EL (cell line): ENCODE results near the gene LPCAT2.

Experiments
- DNase-seq: peaks from one replicate; pipeline ENCODE4 v3.0.0-alpha.2; 2016

LPCAT2 gene, protein sequence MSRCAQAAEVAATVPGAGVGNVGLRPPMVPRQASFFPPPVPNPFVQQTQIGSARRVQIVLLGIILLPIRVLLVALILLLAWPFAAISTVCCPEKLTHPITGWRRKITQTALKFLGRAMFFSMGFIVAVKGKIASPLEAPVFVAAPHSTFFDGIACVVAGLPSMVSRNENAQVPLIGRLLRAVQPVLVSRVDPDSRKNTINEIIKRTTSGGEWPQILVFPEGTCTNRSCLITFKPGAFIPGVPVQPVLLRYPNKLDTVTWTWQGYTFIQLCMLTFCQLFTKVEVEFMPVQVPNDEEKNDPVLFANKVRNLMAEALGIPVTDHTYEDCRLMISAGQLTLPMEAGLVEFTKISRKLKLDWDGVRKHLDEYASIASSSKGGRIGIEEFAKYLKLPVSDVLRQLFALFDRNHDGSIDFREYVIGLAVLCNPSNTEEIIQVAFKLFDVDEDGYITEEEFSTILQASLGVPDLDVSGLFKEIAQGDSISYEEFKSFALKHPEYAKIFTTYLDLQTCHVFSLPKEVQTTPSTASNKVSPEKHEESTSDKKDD

DNA sequence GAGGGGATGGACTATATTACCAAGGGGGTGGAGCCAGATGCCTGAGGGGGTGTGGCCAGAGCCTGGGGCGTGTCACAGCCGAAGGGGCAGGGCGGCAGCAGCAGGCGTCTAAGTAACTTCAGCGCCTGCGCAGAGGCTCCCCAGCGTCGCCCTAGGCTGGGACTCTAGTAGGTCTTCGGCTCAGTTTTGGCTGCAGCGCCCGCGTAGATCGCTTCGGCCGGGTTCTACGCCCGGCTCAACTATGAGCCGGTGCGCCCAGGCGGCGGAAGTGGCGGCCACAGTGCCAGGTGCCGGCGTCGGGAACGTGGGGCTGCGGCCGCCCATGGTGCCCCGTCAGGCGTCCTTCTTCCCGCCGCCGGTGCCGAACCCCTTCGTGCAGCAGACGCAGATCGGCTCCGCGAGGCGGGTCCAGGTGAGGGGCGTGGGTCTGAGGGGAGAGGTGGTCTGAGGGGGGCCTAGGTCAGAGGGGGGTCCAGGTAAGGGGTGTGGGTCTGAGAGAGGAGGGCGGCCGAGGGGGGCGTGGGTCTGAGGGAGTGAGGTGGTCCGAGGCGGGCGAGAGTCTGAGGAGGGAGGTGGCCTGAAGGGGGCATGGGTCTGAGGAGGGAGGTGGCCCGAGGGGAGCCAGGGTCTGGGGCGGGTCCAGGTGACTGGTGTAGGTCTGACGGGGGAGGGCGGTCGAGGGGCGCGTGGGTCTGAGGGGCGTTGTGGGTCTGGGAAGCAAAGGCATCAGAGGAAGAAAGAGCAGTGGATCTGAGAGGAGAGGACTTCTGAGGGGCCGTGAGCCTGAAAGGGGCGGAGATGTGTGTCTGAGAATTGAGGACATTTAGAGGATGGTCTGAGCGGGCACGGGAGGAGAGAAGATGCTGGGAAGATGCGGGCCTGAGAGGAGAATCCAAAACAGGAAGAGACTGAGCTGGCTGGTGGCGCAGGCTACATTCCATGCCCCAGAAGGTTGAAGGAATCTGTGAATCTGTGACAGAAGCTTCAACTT, at the start of gene LPCAT2:
Gene LPCAT2 (plus strand): TSS at position 132 of the 991 bp plus-strand sequence. CDS start 110 bp downstream, at position 242.
- peak; percentile 87 for DNase-seq

DNA sequence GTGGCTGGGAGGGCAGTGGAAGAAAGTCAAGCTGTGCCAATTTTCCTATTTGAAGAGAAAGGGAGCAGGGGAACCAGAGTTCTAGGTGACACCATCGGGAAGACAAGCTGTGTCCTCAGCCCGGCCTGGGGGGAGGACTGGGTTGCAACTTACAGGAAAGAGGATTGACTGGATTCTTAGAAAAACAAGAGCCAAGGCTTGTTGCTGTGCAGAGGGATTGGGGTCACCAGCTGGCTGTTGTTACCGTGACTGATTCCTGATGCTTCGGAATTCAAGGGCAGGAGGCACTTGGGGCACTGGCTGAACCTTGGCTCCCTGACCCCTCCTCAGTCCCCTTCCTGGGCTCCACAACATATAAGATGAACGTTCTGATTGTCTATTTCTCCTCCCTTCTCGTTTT, 46.6 kb upstream of the LPCAT2 start:
- DNase-seq, result no peak

DNA sequence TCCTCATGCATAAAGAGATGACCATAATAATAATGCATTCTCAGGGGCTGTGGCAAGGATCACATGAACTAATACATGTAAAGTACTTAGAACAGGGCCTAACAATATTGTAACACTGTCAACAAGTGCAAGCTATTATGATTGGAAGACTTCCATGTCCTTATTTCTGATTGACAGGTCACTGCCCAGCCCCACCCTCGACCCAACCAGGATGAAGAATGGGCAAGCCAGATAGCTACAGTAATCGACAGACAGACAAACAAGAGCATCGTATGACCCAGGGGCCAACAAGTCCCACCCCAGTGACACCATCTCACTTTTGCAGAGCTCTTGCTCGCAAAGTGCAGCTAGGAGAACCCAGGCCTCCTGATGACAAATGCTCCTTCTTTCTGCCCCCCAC, 44.5 kb upstream of the LPCAT2 start:
- no peak for DNase-seq

DNA sequence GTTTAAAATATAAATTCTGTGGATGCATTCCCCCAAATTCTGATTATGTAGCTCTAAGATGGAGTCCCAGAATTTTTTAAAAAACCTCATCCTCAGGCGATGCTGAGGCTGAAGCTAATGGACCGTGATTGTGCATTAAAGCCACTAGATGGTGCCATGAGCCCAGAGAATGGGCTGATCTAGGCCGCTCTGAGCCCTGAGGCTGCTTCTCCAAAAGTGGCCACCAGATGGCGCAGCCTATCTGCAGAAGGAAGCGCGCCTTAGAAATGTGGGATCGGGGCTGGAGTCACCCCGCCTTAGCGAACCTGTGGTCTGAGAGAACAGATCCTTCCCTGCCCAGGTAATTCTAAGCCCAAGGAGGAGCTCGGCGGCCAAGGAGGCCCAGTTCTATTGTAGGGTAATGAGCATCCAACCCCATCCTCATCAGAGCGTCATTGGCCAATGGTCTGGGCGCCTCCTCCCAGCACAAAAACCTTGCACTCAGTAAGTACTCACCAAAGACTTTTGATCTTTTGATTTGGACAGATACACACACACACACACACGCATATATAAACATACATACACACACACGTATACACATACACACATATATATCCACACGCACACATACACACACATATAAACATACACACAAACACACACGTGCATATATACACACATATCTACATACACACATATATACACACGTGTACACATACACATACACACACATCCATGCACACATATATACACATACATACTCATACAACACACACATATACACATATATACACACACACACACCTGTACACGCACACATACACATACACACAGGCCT, 43.6 kb upstream of the LPCAT2 start:
- DNase-seq, result peak; percentile 78

DNA sequence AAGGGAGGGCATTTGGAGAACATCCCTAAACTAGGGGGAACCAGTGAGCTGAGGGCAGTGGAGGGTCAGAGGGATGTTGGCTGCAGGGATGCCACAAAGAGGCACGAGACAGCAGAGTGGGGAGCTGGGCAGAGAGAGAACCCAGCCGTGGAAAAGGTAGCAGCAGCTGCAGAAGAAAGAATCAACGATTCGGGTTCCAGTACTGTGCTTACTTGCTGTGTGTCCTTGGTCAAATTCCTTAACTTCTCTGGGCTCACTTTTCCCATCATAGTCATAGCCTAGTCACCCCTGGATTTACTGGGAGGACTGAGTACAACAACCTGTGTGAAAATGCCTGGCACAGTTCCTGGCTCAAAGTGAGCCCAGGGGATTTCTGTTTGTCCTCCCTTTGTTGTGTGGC, 42.7 kb upstream of the LPCAT2 start:
- no peak for DNase-seq

DNA sequence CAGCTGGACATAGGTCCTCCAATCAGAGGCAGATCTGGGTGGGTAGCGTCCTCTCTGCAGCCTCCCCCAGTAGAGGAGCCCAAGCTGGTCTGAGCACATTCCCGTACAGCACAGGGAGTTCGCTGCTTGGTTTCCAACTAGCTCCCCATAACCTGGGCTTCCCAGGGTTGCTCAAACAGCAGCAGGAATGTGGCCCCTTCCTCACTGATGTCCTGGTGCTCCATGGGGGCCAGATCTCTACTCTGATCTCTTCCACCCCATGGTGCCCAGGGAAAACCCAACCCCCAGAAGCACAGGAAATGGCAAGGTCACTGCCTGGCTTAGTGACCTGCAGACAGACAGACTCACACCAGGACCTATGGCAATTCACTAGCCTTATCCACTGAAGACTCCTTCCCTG, 41.0 kb upstream of the LPCAT2 start:
- DNase-seq, result no peak

DNA sequence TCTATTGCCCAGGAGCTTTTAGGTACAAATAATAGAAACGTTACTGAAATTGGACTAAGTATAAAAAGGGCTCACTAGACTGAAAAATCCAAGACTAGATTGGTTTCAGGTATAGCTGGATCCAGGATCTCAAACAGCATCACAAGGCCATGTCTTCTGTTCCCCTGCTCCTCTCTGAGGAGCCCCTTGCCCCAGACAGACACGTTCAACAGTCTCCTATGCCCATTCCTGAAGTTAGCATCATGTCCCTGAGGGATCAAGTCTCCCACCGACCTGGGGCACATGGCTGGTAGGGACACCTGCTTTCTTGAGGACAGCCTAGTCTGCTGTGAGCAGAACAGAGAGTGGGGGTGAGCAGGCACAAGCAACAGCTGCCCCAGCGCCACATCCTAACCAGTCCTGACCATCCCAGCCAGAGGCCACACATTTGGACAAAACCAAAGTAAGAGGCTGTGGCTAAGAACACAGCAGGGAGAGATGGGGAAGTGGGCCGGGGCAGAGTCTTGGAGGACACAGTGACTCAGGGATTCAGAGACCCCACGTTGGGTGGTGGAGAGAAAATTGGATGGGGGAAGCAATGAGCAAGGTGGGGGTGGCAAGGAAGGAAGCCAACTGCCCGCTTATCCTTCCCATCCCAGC, 40.4 kb upstream of the LPCAT2 start:
- DNase-seq, result no peak

DNA sequence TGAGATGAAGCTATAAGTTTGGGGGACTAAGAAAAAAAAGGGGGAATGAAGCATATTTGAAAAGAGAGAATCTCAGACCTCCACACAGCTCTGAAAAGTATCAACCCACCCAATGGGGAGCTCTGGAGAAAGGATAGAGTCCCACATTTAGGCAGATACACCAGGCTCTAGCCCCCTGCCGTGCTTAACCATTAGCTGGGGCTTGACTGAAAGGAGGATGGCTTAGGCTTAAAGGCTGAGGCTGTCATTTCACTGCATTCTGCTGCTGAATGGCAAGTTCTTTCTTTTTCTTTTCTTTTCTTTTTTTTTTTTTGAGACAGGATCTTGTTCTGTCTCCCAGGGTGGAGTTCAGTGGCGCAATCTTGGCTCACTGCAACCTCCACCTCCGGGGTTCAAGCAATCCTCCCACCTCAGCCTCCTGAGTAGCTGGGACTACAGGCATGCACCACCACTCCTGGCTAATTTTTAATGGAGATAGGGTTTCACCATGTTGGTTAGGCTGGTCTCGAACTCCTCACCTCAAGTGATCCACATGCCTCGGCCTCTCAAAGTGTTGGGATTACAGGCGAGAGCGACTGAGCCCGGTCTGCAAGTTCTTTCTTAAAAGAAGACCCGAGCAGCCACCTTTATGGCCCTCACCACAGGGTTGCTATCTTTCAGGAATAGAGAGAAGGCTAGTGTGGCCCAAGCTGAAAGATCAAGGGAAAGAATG, 38.9 kb upstream of the LPCAT2 start:
- DNase-seq, result no peak

DNA sequence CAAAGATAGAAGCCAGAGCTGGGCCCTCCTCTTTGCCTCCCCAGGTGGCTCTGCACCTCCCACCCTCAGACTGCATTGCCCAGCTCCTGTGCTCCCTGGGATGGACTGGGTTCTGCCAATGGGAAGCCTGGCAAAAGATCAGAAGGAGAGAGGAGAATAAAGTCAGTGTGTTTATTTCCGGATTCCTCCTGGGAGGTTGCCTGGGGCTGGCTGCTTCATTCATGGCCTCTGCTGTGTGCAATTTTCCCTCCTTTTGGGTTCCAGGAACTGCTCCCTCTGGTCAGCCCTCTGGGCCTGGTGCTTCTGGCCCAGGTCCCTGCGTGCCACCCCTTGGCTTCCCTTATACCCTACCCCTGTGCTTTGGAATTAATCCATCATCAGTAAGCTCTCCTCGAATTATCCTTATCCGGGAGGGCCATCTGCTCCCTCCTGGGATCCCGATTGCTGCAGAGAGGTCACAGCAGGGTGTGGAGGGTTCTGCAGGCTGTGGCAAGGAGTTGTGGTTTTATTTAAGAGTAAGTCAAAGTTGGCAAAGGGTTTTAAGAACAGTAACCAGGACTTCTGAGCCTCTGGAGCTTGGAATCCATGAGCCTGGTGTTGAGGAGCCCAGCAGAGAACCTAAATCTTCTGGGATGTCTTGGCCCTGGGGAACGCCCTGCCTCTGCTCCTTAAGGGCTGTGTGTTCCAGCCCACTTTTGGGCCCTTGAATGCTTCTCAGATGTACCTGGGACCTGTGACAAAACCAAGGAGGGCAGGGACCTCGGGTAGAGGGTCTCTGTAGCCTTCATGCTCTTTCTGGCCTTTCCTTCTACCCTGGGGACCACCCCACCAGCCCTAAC, 38.1 kb upstream of the LPCAT2 start:
- DNase-seq, result peak; percentile 71

DNA sequence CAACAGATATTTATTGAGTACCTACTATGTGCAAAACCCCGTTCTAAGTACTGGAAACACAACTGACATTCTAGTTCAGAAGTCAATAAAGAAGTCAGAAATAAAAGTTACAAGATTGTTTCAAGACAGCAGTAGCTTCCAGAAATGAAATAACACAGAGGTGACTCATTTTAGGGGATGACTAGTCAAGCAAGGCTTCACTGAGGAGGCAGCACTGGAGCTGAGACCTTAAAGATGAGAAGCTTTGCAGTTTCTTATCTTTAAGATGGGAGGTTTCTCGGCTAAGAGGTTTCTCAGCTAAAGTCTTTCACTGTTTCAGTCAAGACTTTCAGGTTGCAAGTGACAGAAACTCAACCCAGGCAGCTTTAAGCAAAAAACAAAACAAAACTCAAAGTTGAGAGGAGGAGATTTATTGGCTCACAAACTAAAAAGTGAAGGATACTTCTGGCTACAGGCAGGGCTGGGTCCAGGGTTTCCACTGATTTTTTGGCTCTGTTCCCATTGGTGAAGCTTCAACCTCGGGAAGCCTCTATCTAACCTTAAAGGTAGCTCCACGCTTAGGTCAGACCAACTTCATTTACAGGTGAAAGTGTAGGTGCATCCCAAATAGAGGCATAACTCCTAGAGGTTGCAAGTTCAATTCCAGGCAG, 37.3 kb upstream of the LPCAT2 start:
- DNase-seq, result peak; percentile 89

DNA sequence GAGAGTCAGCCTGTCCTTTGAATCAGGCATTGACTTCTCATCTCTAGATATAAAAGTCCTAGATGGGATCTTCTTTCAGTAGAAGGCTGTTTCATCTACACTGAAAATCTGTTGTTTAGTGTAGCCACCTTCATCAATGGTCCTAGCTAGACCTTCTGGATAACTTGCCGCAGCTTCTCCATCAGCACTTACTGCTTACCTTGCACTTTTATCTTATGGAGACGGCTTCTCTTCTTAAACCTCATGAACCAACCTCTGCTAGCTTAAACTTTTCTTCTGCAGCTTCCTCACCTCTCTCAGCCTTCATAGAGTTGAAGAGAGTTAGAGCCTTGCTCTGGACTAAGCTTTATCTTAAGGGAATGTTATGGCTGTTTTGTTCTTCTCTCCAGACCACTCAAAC, 35.3 kb upstream of the LPCAT2 start:
- DNase-seq, result no peak

DNA sequence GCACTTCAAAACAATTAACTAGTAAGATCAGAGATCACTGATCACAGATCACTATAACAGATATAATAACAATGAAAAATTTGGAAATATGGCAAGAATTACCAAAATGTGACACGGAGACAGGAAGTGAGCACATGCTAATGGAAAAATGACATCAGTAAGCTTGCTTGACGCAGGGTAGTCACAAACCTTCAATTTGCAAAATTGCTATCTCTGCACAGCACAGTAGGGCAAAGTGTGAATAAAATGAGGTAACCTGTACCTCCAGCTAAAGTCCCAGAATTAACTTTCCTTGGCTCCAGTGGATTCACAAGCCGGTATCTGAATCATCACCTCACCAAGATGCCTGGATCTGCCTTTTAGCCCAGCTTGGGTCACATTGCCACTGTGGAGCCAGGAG, 34.1 kb upstream of the LPCAT2 start:
- no peak for DNase-seq

DNA sequence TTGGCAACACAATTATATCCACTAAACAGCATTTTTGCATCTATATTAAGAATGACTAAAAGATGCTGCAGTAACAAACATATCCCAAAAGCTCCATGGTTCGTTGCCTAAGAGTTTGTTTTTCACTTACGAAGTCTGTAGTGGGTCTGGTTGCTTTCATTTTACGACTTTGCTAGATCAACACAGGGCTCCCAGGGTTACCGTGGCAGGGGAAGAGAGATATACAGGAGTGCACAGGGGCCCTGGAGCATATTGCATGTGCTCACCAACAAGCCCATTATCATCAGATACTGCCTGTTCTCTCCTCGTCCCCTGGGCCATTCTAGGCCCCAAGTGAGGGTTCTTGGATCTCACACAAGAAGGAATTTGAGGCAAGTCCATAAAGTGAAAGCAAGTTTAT, 33.0 kb upstream of the LPCAT2 start:
- DNase-seq, result no peak

DNA sequence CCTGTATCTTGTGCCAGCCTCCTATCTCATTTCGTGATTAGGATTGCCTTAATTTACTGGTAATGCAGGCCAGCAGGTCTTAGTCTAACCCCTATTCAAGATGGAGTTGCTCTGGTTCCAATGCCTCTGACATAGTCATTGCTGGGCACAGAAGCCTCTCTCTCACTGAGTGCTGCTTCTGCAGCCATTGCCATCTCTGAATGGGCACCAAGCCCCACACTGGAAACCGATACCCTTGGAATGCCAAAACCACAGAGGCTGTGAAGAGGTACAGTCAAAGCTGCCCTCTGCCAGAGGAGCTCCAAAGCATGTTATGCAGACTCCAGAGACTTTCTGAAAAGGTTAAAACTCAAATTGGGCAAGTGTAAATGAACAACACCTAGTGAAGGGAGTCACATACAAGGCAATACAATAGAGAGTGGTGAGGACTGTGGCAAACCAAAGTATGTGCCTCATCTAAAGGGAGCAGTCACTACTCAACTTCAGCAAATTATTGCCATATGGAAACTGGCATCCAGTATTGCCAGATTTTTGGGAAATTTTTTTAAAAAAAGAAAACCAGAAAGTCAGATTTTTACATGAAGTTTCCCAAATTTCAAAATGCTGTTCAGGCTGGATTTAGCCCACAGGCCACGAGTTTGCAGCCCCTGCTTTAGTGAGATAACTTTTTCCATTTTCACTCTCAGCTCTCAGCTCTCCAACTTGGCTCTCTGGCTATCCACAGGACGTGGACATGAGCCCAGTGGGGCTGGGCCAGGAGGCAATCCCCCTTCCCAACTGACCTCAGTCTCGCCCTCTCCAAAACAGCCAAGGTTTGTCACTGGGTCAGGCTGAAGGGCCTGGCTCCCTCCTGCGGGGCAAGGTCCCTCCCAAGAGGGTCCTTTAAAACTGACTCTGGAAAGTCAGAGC, 32.0 kb upstream of the LPCAT2 start:
- no peak for DNase-seq

DNA sequence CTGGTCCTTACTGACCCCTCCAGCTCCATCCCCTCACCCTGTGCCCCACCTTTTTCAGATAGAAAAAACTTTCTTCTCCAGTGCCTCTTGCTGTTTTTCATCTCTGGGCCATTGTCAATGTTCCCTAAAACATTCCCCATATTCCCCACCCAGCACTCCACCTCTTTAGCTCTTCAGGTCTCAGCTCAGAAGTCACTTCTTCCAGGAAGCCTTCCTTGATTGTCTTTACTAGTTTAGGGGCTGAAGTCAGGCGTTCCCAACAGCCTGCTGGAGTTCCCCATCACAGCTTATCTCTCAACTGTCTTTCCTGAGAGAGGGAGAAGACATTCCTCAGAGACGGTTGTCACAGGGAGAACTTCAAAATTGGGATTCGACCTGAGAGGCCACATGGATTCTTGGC, 31.1 kb upstream of the LPCAT2 start:
- no peak for DNase-seq

DNA sequence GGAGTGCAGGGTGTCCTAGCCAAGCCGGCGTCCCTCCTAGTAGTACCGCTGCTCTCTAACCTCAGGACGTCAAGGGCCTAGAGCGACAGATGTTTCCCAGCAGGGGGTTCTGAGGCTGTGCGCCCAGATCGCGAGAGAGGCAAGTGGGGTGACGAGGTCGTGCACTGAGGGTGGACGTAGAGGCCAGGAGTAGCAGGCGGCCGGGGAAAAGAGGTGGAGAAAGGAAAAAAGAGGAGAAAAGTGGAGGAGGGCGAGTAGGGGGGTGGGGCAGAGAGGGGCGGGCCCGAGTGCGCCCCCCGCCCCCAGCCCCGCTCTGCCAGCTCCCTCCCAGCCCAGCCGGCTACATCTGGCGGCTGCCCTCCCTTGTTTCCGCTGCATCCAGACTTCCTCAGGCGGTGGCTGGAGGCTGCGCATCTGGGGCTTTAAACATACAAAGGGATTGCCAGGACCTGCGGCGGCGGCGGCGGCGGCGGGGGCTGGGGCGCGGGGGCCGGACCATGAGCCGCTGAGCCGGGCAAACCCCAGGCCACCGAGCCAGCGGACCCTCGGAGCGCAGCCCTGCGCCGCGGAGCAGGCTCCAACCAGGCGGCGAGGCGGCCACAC, 29.9 kb upstream of the LPCAT2 start, which contains the start of gene MMP2:
Gene MMP2 (plus strand): TSS at position 372 of the 603 bp plus-strand sequence. CDS start 282 bp downstream, outside the sequence.
- DNase-seq, result peak; percentile 68

DNA sequence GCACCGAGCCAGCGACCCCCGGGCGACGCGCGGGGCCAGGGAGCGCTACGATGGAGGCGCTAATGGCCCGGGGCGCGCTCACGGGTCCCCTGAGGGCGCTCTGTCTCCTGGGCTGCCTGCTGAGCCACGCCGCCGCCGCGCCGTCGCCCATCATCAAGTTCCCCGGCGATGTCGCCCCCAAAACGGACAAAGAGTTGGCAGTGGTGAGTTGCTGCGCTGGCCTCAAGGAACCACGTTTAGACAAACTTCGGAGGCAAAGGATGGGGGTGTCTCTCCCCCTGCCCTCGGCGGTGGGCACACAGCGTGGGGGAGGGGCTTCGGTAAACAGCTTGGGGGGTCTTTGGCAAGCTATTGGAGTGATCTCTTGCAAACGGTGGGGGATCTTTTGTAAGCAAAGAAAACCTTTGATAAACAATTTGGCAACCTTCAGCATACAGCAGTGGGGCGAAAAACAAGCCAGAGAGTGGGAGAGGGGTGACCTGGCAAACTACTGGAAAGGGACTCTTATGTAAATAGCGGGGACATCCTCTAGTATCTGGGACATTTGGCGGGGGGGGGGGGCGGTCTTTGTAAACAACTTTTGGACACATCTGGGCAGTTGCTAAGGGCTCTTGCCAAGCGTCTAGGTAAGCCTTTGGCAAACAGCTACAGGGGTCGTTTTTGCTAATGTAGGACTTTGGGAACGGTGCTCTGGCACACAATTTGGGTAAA, 29.3 kb upstream of the LPCAT2 start:
- DNase-seq, result peak; percentile 26
